Esophagus mucosa (tissue), 1 donor: ENCODE data around the gene ALCAM. TPM values are rescaled to one million over a fixed set of nuclear protein-coding genes. Genes with fewer than 3 reads are reported as not detected.
"Not testable (repeated sequence)": the region's sequence is repeated elsewhere in the genome, so short reads cannot be mapped to it uniquely, and the experiment has no call there.

Experiments used
- ATAC-seq: fragments of 200-7000 bp; cut with Tn5 transposase; one replicate; pipeline ENCODE4 v1.9.1; 2020
- total RNA-seq: library from RNA; stranded (reverse); gene quantifications from one replicate; pipeline ENCODE4 v1.2.4, GENCODE V29; 2023
- donor health status: DM: yes; HTN: yes; CAD: no.

The ALCAM gene
- total RNA-seq, 1 donor from 2014 or later: 4.7 TPM

DNA sequence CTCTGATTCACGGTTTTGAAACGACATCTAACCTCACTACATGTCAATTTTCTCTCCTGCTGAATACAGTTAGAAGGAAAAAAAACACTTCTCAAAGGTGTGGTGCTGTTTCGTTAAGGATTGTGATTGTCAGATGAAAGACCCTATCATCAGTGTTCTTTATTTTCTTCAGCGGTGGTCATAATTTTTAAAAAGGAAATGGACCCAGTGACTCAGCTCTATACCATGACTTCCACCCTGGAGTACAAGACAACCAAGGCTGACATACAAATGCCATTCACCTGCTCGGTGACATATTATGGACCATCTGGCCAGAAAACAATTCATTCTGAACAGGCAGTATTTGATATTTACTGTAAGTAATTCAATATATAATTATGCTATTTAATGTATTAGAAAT lies 167.8 kb downstream of the ALCAM start:
- no peak for ATAC-seq

DNA sequence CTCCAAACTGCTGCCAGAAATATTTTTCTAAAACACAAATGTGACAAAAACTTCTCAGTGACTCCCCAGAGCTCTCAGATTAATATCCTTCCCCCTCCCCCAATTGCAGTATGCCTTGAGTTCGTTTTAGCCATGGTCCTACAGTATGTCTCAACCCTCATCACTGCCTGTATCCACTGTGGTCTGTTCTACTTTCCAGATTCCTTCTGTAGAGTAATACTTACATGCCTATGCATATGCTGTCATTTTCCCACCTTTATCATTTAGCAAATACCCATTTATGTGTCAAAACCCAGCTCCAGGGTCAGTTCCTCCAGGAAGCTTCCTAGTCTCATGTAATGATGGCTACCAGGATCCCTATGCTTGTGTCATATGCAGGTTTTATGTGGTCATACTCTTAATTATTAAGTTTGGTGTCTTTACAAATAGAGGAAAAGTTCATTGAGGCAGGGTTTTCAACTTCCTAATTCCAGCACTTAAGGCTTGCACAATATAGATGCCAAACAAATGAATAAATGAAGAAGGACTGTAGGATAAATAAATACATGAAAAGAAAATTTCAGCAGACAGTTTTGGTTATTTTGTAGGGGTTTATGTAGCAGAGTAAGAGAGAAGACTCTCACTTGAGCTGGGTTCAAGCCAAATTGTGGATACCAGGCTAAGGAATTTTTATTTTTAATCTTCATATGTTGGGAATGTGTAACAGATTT lies 170.8 kb downstream of the ALCAM start:
- no peak for ATAC-seq

DNA sequence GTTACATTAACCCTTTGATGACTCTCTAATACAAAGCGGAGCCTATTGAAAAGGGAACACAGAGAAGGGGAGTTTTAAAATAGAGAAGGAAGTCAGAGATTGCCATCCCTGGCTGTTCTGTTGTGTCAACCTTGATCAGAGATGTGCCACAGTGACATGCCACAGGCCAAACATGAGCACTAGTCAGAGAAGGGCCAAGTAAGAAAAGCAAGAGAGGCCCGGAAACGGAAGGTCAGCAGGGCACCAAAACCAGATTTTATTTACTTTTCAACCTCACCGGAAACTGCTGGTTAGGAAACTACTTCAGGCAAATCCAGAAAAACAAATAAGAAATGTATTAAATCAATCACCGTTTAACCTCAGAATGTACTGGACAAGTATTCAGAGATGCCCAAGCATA lies 171.8 kb downstream of the ALCAM start:
- no peak for ATAC-seq

DNA sequence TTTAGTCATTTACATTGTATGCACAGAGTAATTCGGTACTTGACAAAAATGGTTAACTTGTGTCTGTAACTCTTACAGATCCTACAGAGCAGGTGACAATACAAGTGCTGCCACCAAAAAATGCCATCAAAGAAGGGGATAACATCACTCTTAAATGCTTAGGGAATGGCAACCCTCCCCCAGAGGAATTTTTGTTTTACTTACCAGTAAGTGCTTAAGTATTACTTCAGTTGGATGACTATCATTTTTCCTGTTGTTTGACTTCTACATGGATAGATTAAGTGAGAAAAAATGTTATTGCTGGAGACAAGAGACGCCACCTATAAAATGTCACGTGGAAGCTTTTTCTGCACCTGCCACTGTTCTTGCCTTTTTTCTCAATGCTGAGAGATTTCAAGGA lies 173.2 kb downstream of the ALCAM start:
- ATAC-seq: no peak

DNA sequence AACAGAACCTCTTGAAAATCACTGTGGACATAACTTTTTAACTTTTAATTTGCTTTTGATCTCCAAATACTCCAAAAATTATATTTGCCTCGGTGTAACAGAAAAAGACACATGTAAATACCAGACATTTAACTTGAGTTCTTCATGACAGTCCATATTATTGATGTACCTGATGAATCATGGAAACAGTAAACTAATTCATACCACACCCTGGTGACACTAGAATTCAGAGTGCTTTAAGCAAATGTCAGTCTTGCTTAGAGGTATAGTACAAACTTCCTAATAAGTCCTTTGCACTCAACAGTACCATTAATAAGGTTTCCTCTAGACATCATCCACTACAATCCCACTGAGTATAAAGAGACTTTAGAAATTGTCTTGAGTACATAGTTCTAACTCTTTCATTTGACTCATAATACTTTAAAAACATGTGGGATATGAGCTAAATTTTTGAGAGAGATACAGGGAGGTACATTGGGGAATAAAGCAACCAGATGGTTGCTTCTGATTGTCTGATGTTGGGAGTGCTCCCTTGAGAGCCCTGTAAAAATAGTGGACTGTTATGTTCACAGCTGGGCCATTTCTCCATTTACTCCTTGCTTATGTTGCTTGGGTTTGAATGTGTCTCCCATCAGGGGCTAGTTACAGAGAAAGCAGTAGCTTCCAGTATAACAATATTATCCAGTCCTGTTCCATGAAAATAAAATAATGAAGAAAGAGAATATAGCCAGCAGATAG lies 175.7 kb downstream of the ALCAM start:
- ATAC-seq: no peak

DNA sequence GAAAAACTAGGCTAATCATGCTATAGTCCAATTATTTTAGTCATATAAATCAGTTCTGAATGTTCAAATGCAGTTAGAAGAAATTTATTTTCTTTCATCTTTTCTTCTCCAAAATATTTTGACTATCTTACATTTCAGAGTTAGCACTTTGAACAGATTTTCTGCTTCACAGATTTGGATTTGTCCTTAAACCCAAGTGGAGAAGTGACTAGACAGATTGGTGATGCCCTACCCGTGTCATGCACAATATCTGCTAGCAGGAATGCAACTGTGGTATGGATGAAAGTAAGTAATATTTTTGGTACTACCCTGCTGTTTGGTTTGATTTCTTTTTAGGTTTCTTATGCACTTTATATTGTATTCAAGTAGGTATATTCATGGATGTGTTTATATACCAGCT lies 178.3 kb downstream of the ALCAM start:
- no peak for ATAC-seq

DNA sequence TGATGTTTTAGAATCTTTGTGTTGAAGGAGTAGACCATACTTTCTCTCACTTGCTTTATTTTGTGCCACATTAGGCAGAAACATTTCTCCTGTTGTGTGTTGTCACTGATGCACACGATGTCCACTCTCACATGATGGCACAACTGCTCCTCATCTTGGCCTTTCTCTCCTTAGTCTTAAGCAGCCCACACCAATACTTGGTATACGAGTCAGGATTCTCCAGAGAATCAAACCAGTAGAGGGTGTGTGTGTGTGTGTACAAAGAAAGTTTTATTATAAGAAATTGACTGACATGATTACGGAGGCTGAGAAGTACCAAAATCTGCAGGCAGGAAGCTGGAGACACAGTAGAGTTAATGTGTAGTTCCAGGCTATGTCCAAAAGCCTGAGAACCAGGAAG lies 187.1 kb downstream of the ALCAM start:
- ATAC-seq: no peak

DNA sequence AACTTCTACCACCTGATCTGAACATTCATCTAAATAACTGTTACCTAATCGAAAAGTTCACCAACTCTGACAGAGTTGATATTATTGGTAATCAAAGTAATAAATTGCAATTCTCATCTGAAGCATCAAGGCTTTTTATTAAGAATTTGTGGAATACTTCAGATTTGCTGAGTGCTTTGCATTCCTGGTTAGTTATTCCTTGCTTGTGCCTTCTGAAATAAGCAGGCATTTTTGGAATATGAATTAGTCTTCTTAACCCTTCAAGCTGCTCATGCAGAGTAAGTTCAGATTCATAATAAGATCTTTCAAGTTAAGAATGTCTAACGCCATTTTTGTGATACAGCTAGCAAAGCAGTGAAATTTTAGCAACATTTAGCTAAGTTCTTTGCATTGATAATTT lies 188.5 kb downstream of the ALCAM start:
- no peak for ATAC-seq

DNA sequence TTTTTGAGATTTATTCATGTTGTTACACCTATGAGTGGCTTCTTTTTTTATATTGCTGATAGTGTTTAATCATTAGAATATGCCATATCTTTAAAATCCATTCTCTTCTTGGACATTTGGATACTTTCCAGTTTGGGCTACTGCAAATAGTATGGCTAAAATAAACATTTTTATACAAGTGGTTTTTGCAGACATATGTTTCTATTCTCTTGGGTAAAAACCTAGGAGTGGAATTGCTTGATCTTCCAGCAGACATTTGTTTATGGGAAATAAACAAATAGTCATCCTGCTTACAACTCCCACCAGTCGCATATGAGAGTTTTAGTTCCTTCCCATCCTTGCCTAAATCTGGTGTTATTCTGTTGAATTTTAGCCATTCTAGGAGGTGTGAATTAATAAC lies 193.1 kb downstream of the ALCAM start:
- no peak for ATAC-seq

DNA sequence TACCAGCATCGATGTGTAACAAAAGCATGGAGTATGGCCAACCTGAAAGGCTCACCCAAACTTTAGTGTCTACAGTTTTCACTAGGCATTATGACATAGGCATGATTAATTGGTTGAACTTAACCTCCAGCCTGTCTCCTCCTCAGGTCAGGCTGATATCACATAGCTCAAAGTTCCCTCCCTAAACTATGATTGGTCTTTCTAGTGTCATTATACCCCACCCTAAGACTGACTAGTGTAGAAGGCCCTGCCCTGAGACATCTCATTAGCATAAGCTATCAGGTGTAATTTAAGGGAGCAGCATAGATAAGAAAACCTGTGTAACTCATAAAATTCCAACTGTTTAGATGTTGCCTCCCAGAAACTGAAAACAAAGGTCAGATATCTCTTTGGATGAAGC lies 195.2 kb downstream of the ALCAM start:
- no peak for ATAC-seq

DNA sequence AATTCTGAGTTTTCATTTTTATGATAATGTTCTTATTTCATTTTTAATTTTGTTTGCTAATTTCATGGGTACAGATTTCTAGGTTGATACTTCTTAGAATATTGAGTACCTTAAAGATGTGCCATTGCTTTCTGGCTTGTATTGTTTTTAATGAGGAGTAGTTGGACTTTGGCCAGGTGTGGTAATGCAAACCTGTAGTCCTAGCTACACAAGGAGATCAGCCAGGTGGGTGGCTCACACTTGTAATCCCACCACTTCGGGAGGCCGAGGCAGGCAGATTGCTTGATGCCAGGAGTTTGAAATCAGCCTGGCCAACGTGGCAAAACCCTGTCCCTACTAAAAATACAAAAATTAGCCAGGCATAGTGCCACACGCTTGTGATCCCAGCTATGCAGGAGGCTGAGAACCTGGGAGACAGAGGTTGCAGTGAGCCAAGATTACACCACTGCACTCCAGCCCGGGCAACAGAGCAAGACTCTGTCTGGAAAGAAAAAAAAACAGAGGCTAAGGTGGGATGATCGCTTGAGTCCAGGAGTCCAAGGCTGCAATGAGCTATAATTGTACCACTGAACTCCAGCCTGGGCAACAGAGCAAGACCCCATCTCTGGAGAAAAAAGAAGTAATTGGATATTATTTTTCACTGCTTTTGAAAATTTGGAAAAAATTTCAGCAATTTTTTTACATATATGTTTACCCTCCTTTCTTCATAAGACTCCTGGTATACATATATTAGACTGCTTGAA lies 198.0 kb downstream of the ALCAM start:
- no peak for ATAC-seq

DNA sequence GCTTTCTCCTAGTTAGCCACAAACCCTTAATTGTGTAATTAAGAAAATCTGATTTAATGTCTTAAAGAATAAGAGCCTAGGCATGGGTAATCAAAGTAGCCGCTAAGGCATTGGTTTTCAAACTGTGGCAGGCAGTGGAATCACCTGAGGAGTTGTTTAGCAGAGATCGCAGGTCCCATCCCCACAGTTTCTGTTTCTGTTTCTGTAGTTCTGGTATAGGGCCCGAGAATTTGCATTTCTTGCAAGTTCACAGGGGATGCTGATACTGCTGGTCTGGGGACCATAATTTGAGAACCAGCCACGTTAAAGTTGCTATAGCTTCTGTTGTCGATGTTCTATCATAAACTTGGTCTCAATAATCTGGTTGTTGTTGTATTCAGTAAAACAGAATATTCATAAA lies 204.3 kb downstream of the ALCAM start:
- ATAC-seq: no peak

DNA sequence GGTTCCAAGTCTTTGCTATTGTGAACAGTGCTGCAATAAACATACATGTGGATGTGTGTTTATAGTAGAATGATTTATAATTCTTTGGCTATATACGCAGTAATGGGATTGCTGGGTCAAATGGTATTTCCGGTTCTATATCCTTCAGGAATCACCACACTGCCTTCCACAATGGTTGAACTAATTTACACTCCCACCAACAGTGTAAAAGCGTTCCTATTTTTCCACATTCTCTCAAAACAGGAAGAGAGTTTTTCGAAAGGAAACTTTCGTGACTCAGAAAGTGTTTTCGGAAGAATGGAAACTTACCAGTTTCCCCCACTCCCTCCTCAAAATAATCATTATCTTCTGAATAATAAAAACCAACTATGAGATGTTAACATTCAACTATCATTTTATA lies 205.8 kb downstream of the ALCAM start:
- no peak for ATAC-seq

DNA sequence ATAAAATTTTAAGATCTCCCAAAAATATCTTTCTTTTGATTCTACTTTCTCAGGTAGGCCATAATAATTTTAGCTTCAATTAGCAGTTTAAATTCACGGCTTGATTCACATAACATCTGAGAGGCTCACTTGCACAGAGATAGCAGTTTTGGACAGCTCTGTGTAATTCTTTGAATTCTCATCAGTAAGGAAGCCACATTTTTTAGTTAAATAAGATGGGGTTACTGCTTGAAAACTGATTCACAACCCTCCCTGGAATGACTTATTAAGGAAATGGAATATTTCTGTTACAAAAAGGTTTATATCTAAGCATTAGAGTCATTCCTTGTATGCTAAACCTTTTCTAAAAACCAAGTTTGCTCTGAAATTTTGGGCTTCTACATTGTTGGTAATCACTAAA lies 212.7 kb downstream of the ALCAM start:
- ATAC-seq: no peak

DNA sequence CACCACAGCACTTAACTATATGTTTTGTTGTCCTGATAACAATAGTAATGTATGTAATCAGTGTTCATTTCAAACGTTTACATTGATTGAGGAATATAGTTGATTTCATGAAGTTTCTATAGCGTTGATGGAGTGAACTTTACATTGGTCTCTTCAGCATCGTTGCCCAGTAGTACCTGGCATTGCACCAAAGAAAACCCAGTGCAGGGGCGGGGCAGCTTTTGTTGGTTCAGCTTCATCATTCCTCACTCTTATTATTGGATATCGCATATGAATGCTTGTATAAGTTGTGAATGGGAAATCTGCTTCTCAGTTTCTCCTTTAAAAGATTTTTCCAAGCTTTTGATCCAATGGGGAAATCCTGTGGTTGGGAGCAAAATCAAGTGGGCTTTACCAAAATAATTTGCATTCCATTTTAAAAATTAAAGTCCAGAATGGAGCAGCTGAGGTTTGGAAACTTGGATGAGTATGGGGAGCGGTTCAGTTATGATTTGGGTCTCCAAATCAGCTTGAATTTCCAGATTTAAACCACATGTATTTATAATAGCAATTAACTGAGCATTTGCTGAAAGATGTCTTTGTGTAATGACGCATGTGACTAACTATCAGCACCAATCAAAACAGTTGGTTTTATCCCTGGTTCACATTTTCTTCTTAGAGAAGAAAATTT lies 213.7 kb downstream of the ALCAM start:
- ATAC-seq: no peak

DNA sequence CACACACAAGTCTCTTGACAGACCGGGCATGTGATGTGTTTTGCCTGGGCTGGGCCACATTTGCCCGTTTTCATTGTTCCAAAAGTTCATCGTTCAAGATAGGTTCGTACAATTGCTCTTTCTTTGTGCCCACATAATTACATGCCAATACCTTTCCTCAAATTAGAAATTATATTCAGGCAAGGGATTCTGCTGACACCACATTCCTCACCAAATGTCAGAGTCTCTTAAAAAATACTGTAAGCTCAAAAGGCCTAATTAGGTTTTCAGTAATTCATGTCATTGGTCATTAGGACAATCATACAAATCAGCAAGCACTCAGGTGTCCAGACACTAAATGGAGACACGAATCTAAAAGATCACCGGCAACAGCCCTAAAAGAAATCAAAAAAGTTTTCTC lies 215.3 kb downstream of the ALCAM start:
- ATAC-seq: no peak

DNA sequence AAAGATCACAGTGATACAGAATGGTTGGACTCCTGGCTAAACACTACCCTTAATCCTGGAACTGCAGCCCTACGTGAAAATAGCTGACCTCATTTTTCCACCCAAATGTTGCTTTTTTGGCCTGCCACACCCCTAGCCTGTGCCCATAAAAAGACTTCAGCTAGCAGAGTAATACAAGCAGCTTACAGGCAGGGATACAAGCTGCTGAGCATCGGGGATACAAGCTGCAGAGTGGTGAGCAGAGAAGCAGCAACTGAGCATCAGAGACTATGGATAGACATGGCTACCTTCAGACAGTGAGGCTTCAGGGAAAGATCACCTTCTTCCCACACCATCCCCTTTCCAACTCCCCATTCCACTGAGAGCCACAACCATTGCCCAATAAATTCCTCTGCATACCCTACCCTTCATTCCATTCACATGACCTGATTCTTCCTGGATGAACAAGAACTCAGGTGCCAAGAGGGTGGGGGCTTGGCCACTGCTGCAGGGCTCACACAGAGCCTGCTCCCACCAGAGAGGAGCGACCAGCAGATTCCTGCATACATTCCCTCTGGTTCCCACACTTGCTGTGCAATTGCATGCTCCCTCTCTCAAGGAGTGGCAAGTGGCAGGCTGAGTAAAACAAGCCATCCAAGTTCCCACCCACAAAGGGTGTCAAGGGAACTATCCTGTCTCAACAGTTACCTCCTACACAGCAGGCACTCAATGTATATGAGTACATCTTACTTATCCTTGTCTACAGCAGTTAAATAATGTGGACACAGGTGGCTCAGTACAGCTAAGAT lies 217.5 kb downstream of the ALCAM start:
- ATAC-seq: no peak

DNA sequence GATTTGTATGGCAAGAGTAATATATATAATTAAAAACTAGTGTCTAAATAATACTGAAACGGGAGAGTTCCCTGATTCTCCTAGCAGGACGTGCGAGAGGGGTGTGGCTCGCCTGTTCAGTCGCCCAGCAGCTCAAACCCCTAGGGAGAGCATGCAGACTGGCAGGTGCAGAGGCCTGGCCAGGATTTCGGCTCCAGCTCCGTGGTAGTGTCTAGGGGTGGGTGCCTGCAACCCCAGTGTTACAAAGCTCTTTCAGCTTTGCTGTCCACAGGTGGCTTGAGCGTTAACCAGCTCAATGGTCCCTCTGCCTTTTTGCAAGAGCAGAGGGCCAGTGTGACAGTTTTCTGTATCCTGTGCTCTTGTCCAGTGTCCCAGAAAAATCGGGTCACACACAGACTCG lies 226.6 kb downstream of the ALCAM start:
- ATAC-seq: no peak

DNA sequence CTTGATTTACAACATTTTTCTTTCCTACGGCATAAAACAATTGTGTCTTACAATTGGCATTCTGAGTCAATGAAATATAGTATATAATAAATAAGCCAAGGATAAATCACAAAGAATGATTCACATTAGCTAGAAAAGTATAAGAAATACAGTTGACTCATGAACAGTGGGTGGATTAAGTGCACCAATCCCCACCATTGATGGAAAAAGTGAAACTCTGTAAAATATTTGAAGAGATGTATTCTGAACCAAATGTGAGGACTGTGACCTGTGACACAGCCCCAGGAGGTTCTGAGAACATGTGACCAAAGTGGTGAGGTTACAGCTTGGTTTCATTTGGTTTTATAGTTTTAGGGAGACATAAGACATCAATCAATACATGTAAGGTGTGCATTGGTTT lies 227.5 kb downstream of the ALCAM start:
- ATAC-seq: no peak

DNA sequence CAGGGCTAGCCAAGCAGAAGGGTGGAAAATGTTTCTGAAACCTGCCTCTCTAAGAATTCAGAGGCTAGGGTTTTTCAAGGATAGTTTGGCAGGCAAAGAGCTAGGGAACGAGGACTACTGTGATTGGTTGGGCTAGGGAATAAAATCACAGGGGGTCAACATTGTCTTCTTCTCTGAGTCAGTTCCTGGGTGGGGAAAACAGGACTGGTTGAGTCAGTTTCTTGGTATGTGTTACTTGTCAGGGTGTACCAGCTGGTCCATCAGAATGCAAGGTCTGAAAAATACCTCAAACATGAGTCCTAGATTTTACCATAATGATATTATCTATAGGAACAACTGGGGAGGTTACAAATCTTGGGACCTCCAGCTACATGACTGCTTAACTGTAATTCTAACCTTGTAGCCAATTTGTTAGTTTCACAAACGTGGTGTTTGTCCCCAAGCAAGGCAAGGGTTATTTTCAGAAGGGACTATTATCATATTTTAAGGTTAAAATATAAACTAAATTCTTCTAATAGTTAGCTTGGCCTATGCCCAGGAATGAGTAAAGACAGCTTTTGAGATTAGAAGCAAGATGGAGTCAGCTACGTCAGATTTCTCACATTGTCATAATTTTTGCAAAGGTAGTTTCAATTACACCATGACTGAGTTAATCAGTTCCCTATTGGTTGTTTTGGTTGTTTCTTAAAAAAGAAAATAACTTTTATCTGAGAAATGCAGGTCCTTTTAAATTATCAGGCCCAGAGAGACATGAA lies 231.5 kb downstream of the ALCAM start:
- ATAC-seq: peak; percentile 69

DNA sequence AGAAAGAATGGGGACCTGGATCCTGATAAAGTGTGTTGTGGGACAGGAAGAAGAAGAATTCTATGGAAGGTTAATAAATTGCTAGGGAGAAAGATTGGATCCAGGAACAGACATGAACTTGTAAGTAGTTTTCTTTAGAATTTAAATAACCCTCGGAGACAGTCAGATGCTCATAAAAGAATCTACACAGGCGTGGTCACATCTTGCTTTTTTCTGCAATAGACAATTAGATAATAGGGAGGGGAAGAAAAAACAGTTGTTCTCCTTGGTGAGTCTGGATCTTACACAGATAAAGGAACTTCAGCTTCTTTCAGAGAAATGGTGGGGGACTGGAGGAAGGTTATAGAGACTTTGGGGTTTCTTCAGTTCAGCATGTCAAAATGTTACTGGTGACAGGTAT lies 232.6 kb downstream of the ALCAM start:
- ATAC-seq: no peak

DNA sequence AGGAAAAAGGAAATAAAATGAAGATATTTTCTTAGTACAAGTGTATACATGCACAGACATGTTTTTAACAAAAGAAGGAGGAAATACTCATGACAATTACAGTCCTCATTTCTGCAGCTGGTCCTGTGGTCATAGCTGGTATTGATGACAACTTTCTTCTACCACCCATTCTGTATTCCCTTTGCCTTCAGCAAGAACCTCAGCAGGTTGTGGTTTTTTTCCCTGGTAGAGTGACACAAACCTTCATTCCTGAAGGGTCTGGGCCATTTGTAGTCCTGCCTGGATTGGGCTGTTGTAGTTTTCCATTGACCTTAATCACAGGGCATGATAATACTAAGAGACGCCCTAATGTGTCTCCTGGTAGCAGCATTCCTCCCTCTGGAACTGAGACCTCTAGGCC lies 235.0 kb downstream of the ALCAM start:
- not testable (repeated sequence) for ATAC-seq
